Activated T-cell treated with anti-CD3 and anti-CD28 coated beads, Interleukin-2, amount 50 U/mL, for 48 hours (primary cell): Measurements from ENCODE around the gene TOX2.

Experiments
- DNase-seq, 2 experiments: peaks; one replicate each; pipeline ENCODE4 v3.0.0-alpha.2; 2020

Gene TOX2

GRCh38 chr20:44005661-44006060, 91.0 kb downstream of the TOX2 start:
- no peak for DNase-seq

DNA sequence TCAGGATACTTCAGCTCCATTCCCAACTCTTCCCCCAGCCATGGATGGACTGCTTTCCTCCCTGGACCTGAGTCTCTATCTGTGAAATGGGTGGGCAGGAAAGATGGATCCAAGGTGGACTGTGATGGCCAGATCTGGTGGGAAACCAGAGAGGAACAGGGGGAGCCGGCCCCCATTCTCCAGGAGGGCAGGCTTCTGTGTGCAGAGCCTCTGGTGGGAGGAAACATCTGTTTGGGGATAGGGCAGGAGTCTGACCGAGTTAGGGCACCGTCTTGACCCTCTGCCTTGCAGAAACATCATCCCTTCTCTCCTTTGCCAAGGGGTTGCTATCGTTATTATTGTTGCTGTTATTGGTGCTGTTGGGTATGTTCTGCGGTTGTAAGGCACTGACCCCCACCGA, 91.5 kb downstream of the TOX2 start:
- no peak for DNase-seq

- DNase-seq, result peak; percentile 5 to 14
Observed at GRCh38 chr20:44006578-44006977, 91.9 kb downstream of the TOX2 start.

GRCh38 chr20:44008806-44009678, 94.4 kb downstream of the TOX2 start:
- peak; percentile 8 to 10 for DNase-seq

- DNase-seq, result peak in 1 of 2 experiments; percentile 10
Observed at GRCh38 chr20:44009679-44009992, 95.0 kb downstream of the TOX2 start.

DNA sequence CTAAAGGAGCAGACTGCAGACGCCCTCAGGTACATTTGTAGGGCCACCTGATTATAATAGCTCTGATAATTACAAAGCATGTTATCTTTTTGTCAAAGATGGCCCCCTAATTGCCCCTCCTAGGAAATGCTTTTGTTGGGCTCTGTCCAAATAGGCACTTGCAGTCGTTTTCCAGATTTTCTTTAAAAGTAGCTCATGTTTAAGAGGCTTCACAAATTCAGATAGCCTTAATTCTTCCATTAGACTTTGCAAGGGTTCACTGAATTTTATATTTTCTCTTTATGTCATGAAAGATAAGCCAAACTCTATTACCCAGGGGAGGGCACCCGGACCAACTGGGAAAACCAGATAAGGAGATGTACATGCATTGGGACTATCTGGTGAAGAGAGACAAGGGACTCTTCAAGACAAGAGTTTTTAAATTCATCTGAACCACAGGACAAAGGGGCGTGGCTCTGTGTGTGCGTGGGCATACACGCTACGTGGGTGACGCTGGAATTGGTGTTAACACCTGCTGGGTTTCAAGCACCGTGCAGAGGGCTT, 95.6 kb downstream of the TOX2 start:
- DNase-seq, result peak in 1 of 2 experiments; percentile 24

- DNase-seq, result peak in 1 of 2 experiments; percentile 20
Observed at GRCh38 chr20:44011251-44011940, 96.7 kb downstream of the TOX2 start.

DNA sequence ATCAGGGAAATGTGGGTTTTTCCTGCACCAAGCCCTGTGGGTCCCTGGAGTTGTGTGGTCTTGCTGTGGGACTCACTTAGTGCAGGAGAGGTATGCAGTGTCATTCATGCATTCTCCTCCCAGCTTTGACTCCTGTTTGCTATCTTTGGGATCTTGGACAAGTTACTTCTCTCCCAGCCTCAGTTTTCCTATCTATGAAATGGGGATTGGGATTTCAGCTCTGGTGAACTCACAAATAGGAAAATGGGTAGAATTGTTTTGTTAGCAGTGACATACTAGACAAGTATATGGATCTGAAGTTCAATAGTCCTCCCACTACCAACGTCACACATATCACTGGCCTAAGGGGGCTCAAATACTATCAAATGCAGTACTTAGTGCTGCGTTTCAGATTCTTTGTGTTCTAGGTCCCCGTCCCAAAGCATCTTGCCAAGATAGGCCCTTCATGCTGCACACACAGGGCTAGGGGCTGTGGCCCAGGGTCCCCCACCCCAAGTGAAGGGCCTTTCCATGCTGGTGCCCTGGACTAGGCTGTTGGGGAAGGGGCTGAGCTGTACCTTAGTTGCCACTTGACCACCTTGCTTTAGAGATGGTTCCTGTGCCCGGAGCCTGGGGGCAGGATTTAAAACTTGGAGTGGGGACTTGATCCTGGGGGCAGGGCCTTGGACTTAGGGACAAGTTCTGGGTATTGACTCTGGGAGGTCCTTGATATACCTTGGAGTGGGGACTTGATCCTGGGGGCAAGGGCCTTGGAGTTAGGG, 98.0 kb downstream of the TOX2 start:
- DNase-seq, result peak in 1 of 2 experiments; percentile 10

GRCh38 chr20:44014807-44015732, 100.4 kb downstream of the TOX2 start:
- DNase-seq, result peak in 1 of 2 experiments; percentile 5

DNA sequence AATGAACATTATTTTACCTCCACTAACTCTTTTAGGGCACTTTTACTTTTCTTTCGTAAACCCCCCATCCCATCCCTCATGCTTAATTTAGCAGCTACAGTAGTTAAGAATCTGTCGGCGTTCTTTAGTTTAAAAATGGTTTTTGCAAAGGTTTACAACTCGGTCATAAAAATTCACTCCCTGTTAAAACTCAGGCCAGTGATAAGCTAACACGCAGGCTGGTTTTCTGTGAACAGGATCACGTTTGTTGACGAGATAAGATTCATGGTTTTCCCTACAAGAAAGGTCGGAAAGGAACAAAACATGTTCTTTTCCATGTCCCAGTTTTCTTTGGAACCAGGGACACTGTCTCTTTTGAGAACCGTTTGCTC, 101.1 kb downstream of the TOX2 start:
- DNase-seq, result no peak

DNA sequence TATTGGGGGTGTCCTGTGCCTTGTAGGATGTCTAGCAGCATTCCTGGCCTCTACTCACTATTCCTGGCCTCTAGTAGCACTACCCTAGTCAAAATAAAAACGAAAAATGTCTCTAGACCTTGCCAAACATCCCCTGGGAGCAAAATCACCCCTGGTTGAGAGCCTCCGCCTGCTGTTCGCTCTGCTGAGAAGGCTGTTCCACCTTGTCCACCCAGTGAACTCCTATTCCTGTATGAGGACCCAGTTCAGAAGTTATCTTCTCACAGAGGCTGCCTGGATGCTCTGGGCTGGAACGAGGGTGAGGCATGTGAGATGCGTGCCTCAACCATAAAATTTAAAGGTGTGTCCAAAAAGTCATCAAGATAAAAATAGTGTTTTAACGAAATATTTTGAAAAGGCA, 101.9 kb downstream of the TOX2 start:
- DNase-seq, result peak in 1 of 2 experiments; percentile 4

- peak in 1 of 2 experiments; percentile 9 for DNase-seq
Observed at GRCh38 chr20:44017211-44017610, 102.6 kb downstream of the TOX2 start.

DNA sequence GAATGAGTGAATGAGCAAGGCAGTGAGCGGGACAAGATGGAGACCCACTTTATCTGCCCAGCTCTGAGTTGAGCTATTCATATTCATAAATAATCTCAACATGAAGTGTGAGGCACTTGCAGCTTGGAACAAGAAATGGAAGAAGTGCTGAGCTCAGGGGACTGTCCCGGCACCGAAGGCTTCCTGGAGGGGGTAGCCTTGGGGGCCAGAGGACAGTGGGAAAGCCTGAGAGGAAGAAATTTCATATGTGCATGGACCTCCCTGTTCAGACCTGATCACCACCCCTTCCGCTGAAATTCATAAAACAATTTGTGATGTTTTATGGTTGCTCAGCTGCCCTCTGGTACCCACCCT, 103.2 kb downstream of the TOX2 start:
- peak in 1 of 2 experiments; percentile 10 for DNase-seq

DNA sequence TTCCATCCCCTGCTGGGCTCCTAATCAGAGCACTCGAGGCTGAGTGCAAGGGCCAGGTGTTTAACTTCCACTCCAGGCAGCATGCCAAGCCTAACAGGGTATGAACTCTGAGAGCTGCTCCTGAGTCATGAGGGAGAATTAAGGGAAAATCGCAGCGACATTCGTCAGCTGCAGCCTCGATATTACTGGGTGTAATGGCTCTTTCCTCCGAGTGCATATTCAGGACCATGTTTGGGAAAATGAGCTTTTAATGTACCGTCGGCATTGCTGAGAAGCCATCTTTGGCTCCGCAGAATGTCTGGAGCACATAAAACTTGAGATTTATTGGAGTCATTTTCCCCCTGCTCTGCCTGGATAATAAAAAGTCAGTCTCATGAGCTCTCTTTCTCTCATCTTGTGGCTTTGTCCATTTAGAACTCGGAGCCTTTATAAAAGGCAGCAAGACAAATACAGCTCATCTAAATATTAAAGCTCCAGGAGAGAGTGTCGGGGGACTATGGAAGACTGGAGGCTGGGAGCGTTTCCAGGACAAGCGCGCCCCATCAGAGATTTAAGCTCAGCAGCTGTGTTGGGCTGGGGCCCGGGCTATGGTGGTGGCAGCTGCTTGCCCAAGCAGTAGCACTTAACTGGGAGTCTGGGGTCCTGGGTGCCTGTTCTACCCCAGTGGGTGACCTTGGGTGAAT, 103.7 kb downstream of the TOX2 start:
- peak in 1 of 2 experiments; percentile 15 for DNase-seq

DNA sequence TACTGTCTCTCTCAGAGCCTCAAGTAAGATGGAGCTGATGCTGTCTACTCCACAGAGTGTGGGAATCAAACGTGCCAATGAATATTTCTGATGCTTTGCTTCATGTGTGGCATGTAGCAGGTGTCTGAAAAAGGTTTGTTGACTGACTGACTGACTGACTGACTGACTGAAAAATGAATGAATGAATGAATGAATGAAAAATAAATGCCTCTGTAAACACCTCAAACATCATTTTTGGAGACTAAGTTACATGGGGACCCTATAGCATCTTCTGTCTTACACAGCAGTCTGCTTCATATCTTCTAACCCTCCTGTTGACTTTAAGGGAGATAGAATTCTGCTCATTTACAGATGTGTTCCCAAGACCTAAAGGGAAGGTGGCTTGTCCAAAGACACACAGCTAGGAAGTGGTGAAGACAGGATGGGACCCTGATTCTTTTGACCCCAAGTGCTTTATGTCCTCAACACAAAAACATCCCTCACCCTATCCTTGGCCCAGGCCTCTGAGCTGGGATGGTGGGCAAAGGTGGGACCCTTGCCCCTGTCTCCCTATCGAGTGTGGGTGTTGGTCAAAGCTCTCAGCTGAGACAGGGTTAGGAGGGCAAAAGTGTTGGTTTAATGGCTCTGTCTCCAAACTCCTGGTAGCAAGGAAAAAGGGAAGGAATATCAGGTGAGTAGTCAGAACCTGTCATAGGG, 104.4 kb downstream of the TOX2 start:
- DNase-seq, result no peak

- peak; percentile 45 to 46 for DNase-seq
Observed at GRCh38 chr20:44019638-44020335, 105.1 kb downstream of the TOX2 start.

DNA sequence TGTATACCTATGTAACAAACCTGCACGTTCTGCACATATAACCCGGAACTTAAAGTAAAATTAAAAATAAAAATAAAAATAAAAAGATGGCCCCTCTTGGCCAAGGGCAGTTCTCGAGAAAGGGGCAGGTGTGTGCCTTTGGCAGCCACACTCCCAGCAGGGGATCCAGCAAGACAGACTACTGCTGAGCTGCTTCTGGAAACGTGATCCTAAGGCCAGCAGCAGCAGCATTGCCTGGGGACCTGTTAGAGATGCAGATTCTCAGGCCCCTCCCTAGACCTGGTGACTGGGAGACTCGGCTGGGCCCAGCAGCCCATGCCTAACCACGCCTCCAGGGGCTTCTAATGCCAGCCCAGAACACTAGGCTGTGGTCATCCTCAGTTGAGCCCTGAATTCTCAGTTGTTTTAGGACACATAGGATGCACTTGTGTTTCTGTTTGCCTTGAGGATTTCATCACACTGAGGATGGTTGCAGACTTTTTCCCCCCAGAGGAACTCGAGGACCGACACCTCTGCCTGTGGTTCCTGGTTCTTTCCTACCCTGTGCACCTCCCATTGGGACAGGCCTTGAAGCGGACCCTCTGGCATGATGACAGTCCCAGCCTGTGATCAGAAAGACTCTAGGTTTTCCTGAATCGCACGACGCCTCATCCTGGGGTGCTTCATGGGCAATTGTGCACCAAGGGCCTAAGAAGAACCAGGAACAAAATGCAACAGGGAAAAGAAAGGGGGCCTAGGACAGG, 105.9 kb downstream of the TOX2 start:
- no peak for DNase-seq

- no peak for DNase-seq
Observed at GRCh38 chr20:44021186-44021585, 106.5 kb downstream of the TOX2 start.

DNA sequence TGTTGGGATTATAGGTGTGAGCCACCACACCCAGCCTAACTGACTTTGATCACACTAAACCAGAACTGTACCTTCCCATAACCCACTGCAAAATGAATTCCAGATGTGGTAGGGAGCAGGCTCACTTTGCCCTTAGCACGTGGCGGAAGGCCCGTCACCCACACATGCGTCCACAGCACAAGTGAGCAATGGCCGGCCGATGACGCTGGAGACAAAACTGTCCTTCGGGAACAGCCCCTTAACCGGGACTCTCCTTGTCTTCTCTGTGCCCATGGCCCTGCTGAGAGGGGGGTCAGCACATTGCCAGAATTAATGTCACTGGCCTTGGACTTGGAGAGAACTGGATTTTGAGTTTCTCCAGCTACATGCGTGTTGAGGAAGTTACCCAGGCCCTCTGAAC, 107.2 kb downstream of the TOX2 start:
- no peak for DNase-seq

GRCh38 chr20:44022464-44022863, 107.8 kb downstream of the TOX2 start:
- DNase-seq, result no peak
